Measurements from ENCODE around the gene BRAF.
"Not testable (repeated sequence)": the region's sequence is repeated elsewhere in the genome, so short reads cannot be mapped to it uniquely, and the experiment has no call there.

BRAF gene

GRCh38 chr7:140927351-140927750, 2.6 kb upstream of the BRAF start:
- no peak overlapping the region for H3K27ac Mint-ChIP-seq
- peaks cover 6% of the 10 kb centered on the region for H3K36me3 Mint-ChIP-seq (ENCODE audit: low read depth)

GRCh38 chr7:140926021-140926817, 1.5 kb upstream of the BRAF start:
- Mint-ChIP-seq H3K4me3 (no peak overlapping the region), H3K4me1 (ENCODE audit: low read depth) (no peaks in the 10 kb centered on the region), H3K27ac (no peak overlapping the region), H3K9me3 (peaks cover 9% of the 10 kb centered on the region), H3K36me3 (ENCODE audit: low read depth) (peaks cover 6% of the 10 kb centered on the region), H3K27me3 (peaks cover 2% of the 10 kb centered on the region)
- intact Hi-C loops (cut with micrococcal nuclease): no loop called here

More at GRCh38 chr7:140927351-140927750, 2.6 kb upstream of the BRAF start:
- Mint-ChIP-seq H3K27me3 (peaks cover 2% of the 10 kb centered on the region), H3K9me3 (peaks cover 9% of the 10 kb centered on the region), H3K4me1 (ENCODE audit: low read depth) (no peaks in the 10 kb centered on the region), H3K4me3 (no peak overlapping the region)
- intact Hi-C loops (cut with micrococcal nuclease): no loop called here

GRCh38 chr7:140924019-140924820, 509 bp downstream of the BRAF start:
- H3K9me3 Mint-ChIP-seq: peaks cover 9% of the 10 kb centered on the region
- no peak overlapping the region for H3K4me3 Mint-ChIP-seq
- H3K4me1 Mint-ChIP-seq (ENCODE audit: low read depth): peaks cover 9% of the 10 kb centered on the region
- H3K27ac Mint-ChIP-seq: no peak overlapping the region
- H3K36me3 Mint-ChIP-seq (ENCODE audit: low read depth): peaks cover 6% of the 10 kb centered on the region
- intact Hi-C loops (cut with micrococcal nuclease): loop anchor here (2.0 kb wide), 1 partner anchor 227 kb away; the partner anchor contains the start of gene NDUFB2
- peaks cover 2% of the 10 kb centered on the region for H3K27me3 Mint-ChIP-seq

- intact Hi-C loops (cut with micrococcal nuclease): loop anchor here (2.0 kb wide), 1 partner anchor 227 kb away; the partner anchor contains the start of gene NDUFB2
- H3K9me3 Mint-ChIP-seq: peaks cover 9% of the 10 kb centered on the region
Observed at GRCh38 chr7:140923358-140924006, 1.2 kb downstream of the BRAF start.

GRCh38 chr7:140922741-140923345, 1.9 kb downstream of the BRAF start:
- H3K27ac Mint-ChIP-seq: no peak overlapping the region
- H3K4me1 Mint-ChIP-seq (ENCODE audit: low read depth): peaks cover 9% of the 10 kb centered on the region
- peaks cover 6% of the 10 kb centered on the region for H3K36me3 Mint-ChIP-seq (ENCODE audit: low read depth)
- intact Hi-C loops (cut with micrococcal nuclease): no loop called here
- H3K27me3 Mint-ChIP-seq: no peaks in the 10 kb centered on the region
- H3K9me3 Mint-ChIP-seq: peaks cover 5% of the 10 kb centered on the region
- H3K4me3 Mint-ChIP-seq: no peak overlapping the region

More at GRCh38 chr7:140923358-140924006, 1.2 kb downstream of the BRAF start:
- no peak overlapping the region for H3K4me3 Mint-ChIP-seq
- peaks cover 9% of the 10 kb centered on the region for H3K4me1 Mint-ChIP-seq (ENCODE audit: low read depth)
- no peak overlapping the region for H3K27ac Mint-ChIP-seq
- peaks cover 6% of the 10 kb centered on the region for H3K36me3 Mint-ChIP-seq (ENCODE audit: low read depth)
- peaks cover under 1% of the 10 kb centered on the region for H3K27me3 Mint-ChIP-seq

- intact Hi-C loops (cut with micrococcal nuclease): no loop called here
- H3K4me1 Mint-ChIP-seq (ENCODE audit: low read depth): peaks cover 16% of the 10 kb centered on the region
- H3K27me3 Mint-ChIP-seq: no peaks in the 10 kb centered on the region
- H3K9me3 Mint-ChIP-seq: no peaks in the 10 kb centered on the region
- H3K27ac Mint-ChIP-seq: no peak overlapping the region
- peaks cover 6% of the 10 kb centered on the region for H3K36me3 Mint-ChIP-seq (ENCODE audit: low read depth)
- no peak overlapping the region for H3K4me3 Mint-ChIP-seq
Observed at GRCh38 chr7:140920745-140921144, 4.0 kb downstream of the BRAF start.

GRCh38 chr7:140918236-140918635, 6.5 kb downstream of the BRAF start:
- intact Hi-C loops (cut with micrococcal nuclease): no loop called here
- Mint-ChIP-seq H3K9me3 (no peaks in the 10 kb centered on the region), H3K27me3 (no peaks in the 10 kb centered on the region), H3K27ac (no peak overlapping the region), H3K4me3 (no peak overlapping the region), H3K36me3 (ENCODE audit: low read depth) (no peaks in the 10 kb centered on the region), H3K4me1 (ENCODE audit: low read depth) (peaks cover 22% of the 10 kb centered on the region)

GRCh38 chr7:140917258-140917657, 7.5 kb downstream of the BRAF start:
- Mint-ChIP-seq H3K9me3 (no peaks in the 10 kb centered on the region), H3K27me3 (no peaks in the 10 kb centered on the region), H3K4me1 (ENCODE audit: low read depth) (peaks cover 32% of the 10 kb centered on the region), H3K27ac (no peak overlapping the region), H3K36me3 (ENCODE audit: low read depth) (no peaks in the 10 kb centered on the region), H3K4me3 (no peak overlapping the region)
- intact Hi-C loops (cut with micrococcal nuclease): no loop called here

- intact Hi-C loops (cut with micrococcal nuclease): no loop called here
- Mint-ChIP-seq H3K27ac (no peak overlapping the region), H3K27me3 (no peaks in the 10 kb centered on the region), H3K4me1 (ENCODE audit: low read depth) (peaks cover 34% of the 10 kb centered on the region), H3K4me3 (no peak overlapping the region), H3K9me3 (no peaks in the 10 kb centered on the region), H3K36me3 (ENCODE audit: low read depth) (no peaks in the 10 kb centered on the region)
Observed at GRCh38 chr7:140915935-140916555, 8.7 kb downstream of the BRAF start.

- no peaks in the 10 kb centered on the region for H3K36me3 Mint-ChIP-seq (ENCODE audit: low read depth)
- H3K27me3 Mint-ChIP-seq: no peaks in the 10 kb centered on the region
- no peaks in the 10 kb centered on the region for H3K9me3 Mint-ChIP-seq
- intact Hi-C loops (cut with micrococcal nuclease): no loop called here
- H3K4me1 Mint-ChIP-seq (ENCODE audit: low read depth): peaks cover 32% of the 10 kb centered on the region
- H3K4me3 Mint-ChIP-seq: no peak overlapping the region
- H3K27ac Mint-ChIP-seq: no peak overlapping the region
Observed at GRCh38 chr7:140914083-140914482, 10.6 kb downstream of the BRAF start.

- H3K27ac Mint-ChIP-seq; H3K27me3 Mint-ChIP-seq; intact Hi-C loops (cut with micrococcal nuclease); H3K4me3 Mint-ChIP-seq; H3K36me3 Mint-ChIP-seq (ENCODE audit: low read depth); H3K9me3 Mint-ChIP-seq: not testable (repeated sequence)
- peaks cover 32% of the 10 kb centered on the region for H3K4me1 Mint-ChIP-seq (ENCODE audit: low read depth)
Observed at GRCh38 chr7:140913596-140913928, 11.2 kb downstream of the BRAF start.

GRCh38 chr7:140911746-140912145, 13.0 kb downstream of the BRAF start:
- Mint-ChIP-seq H3K27me3 (no peaks in the 10 kb centered on the region), H3K4me3 (no peak overlapping the region), H3K9me3 (no peaks in the 10 kb centered on the region), H3K27ac (no peak overlapping the region), H3K36me3 (ENCODE audit: low read depth) (no peaks in the 10 kb centered on the region), H3K4me1 (ENCODE audit: low read depth) (peaks cover 26% of the 10 kb centered on the region)
- intact Hi-C loops (cut with micrococcal nuclease): no loop called here

GRCh38 chr7:140909476-140910161, 15.1 kb downstream of the BRAF start:
- Mint-ChIP-seq H3K4me3 (no peak overlapping the region), H3K27me3 (no peaks in the 10 kb centered on the region), H3K9me3 (no peaks in the 10 kb centered on the region), H3K4me1 (ENCODE audit: low read depth) (peaks cover 27% of the 10 kb centered on the region), H3K27ac (no peak overlapping the region), H3K36me3 (ENCODE audit: low read depth) (no peaks in the 10 kb centered on the region)
- intact Hi-C loops (cut with micrococcal nuclease): no loop called here

Data from dendritic cell treated with granulocyte-macrophage colony-stimulating factor and Interleukin-4, amounts not matched to agents 40 ng/mL and 50 ng/mL, for 4 days (primary cell).